Esophagus squamous epithelium (tissue), 4 donors: ENCODE data around the gene ACTR2.

Experiments used
- CTCF ChIP-seq, 6 experiments: fragments of 450-650 bp in 4 of 6; fragments of 200-600 bp in 2 of 6; sonication (generic) in 2 of 6; IDR thresholded peaks; one replicate each; pipeline ENCODE4 v1.5.1; 2016 to 2019; ENCODE audit warnings: antibody characterized with exemption in 6 of 6, mild to moderate bottlenecking in 4 of 6, moderate library complexity in 4 of 6
- POLR2A ChIP-seq, 4 donors: fragments of 450-650 bp; IDR thresholded peaks; one replicate each; pipeline ENCODE4 v1.6.1; 2017; ENCODE audit warnings: antibody characterized with exemption in 4 of 4, mild to moderate bottlenecking in 4 of 4, moderate library complexity in 3 of 4

- no peak for TF ChIP-seq CTCF (IDR thresholded peaks at IDR 0.05)
- no peak for TF ChIP-seq POLR2A (IDR thresholded peaks at IDR 0.05)
These were observed 49.0 kb downstream of the ACTR2 start for GRCh38 chr2:65276609-65277008.
